Esophagus muscularis mucosa (tissue), 4 donors: Measurements from ENCODE around the gene TM6SF1. TPM values are rescaled to one million over a fixed set of nuclear protein-coding genes. Genes with fewer than 3 reads are reported as not detected.

Experiments
- DNase-seq: peaks from one replicate; pipeline ENCODE4 v3.0.0-alpha.2; 2017; ENCODE audit errors: extremely low spot score
- H3K27ac ChIP-seq, 4 donors: fragments of 200-600 bp; sonication (generic); replicated peaks in 1 of 4; 1 replicate in 3 of 4; 2 replicates in 1 of 4; pipeline ENCODE4 v1.5.1; 2016 to 2019; ENCODE audit warnings: mild to moderate bottlenecking in 1 of 4
- H3K27me3 ChIP-seq, 4 donors: fragments of 200-600 bp; sonication (generic); one replicate each; pipeline versions ENCODE4 v1.5.1 to v1.6.0; 2016 to 2019
- H3K36me3 ChIP-seq, 4 donors: fragments of 200-600 bp; sonication (generic); one replicate each; pipeline ENCODE4 v1.5.1; 2016 to 2019
- H3K4me1 ChIP-seq, 4 donors: fragments of 200-600 bp; sonication (generic); one replicate each; pipeline ENCODE4 v1.5.1; 2016 to 2019
- H3K4me3 ChIP-seq, 4 donors: fragments of 200-600 bp; sonication (generic); 1 replicate in 2 of 4; 2 replicates in 2 of 4; pipeline ENCODE4 v1.5.1; 2016 to 2019; ENCODE audit warnings: mild to moderate bottlenecking in 4 of 4, moderate library complexity in 1 of 4
- H3K9me3 ChIP-seq, 4 donors: fragments of 200-600 bp; sonication (generic); 1 replicate in 3 of 4; 2 replicates in 1 of 4; pipeline ENCODE4 v1.5.1; 2016 to 2019
- CTCF ChIP-seq, 3 experiments: fragments of 200-600 bp in 2 of 3; fragments of 450-650 bp in 1 of 3; sonication (generic) in 2 of 3; IDR thresholded peaks; one replicate each; pipeline ENCODE4 v1.5.1; 2017 to 2019; ENCODE audit warnings: antibody characterized with exemption in 3 of 3, mild to moderate bottlenecking in 2 of 3, moderate library complexity in 1 of 3
- EP300 ChIP-seq: sonication (generic); formaldehyde crosslinking; IDR thresholded peaks from one replicate; pipeline ENCODE4 v1.6.1; 2017; ENCODE audit warnings: antibody characterized with exemption
- POLR2A ChIP-seq: fragments of 450-650 bp; IDR thresholded peaks from one replicate; pipeline ENCODE4 v1.6.1; 2017; ENCODE audit warnings: antibody characterized with exemption, moderate library complexity, mild to moderate bottlenecking, low read depth
- POLR2AphosphoS5 ChIP-seq, 2 donors: sonication (generic); formaldehyde crosslinking; IDR thresholded peaks; one replicate each; pipeline ENCODE4 v1.6.1; 2017; ENCODE audit warnings: antibody characterized with exemption in 2 of 2
- WGBS: methylation state at CpG from one replicate; pipeline ENCODE4 v1.1.5; 2018; 5-methylcytosine and 5-hydroxymethylcytosine counted together
- intact Hi-C: fragments of 100-400 bp; cut with DNase I; formaldehyde crosslinking; loops from one replicate; pipeline ENCODE4 v1.15.1; 2023
- total RNA-seq, 4 donors: library from RNA; depleted of rRNA; stranded (reverse); fragments of >200 nt; gene quantifications; one replicate each; pipeline versions ENCODE4 v1.1.0 to v1.2.1, GENCODE V29; 2016

The TM6SF1 gene
- total RNA-seq, 4 donors from 2014 or later, result 5.8 to 7.8 (median 6.6) TPM

DNA sequence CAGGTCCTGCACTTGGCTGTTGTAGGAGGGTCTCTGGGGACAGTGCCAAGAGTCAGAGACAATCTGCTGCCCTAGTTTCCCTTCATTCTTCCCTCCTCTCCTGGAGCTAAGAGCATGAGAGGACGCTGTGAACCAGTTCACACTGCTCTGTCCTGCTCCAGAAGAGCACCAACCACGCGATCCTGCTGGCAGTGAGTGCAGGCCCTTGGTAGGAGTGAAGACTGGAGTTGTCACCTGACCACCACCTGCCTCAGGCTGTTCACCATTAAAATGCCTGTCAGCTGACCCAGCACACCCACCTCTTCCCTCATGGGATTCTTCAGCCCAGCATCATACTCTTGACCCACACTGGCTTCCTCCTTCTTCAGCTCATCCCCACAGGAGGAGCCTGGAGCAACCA, 2.9 kb downstream of the TM6SF1 start:
- no peak for TF ChIP-seq POLR2AphosphoS5 (IDR thresholded peaks at IDR 0.05)
- no peak for TF ChIP-seq POLR2A
- TF ChIP-seq CTCF (IDR thresholded peaks at IDR 0.05), result no peak
- no peak for TF ChIP-seq EP300
- H3K4me1 ChIP-seq, result peaks cover 19 to 66% (median 34%) of the 10 kb centered on the region in 4 donors
- H3K36me3 ChIP-seq, result peaks cover 0 to 13% (median 8%) of the 10 kb centered on the region in 4 donors
- H3K4me3 ChIP-seq, result no peak overlapping the region
- WGBS, result 90% methylated on average over 3 of the region's 3 CpGs
- no peaks in the 10 kb centered on the region for H3K9me3 ChIP-seq
- intact Hi-C loops, result no loop called here
- H3K27ac ChIP-seq, result no peak overlapping the region
- H3K27me3 ChIP-seq, result peaks cover 0 to 50% (median 15%) of the 10 kb centered on the region in 4 donors
- no peak for DNase-seq

GRCh38 chr15:83111149-83111548, 3.7 kb downstream of the TM6SF1 start:
- no peak for DNase-seq

DNA sequence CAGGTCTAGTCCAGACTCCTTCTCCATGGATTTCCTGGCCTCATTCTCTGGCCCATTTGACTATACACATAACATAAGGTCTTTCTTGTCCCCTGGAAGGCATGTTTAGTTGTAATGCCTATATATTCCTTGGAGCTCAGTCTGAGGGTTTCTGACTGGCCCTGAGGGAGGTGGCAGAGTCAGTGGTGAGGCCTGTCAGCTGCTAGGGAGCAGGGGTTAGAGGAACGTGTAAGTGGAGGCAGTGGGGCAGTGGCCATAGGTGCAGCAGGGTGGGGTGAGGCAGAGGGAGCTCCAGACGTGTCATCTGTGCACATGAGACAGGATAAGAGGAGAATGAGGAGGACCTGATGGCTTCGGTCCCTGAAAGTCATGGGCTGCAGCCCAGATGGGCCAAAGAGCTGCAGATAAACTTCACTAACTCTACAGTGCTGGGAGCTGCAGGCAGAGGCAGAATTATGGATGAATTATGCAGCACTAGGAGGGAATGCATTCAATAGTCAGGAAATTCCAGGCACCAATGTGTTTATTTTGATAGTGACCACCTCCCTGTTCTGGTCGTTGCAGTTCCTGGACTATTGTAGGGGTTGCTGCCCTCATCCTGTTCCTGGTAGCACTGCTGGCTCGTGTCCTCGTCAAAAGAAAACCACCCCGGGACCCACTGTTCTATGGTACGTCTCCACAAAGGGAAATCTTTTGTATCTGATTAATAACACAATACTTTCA, 4.9 kb downstream of the TM6SF1 start:
- Histone ChIP-seq H3K9me3 (no peaks in the 10 kb centered on the region), H3K4me3 (no peak overlapping the region), H3K36me3 (peaks cover 0 to 13% (median 8%) of the 10 kb centered on the region in 4 donors), H3K27me3 (peaks cover 0 to 37% (median 12%) of the 10 kb centered on the region in 4 donors), H3K27ac (peak overlapping the region in 3 of 4 donors; percentile 4 to 42 (median 23)), H3K4me1 (peaks cover 19 to 57% (median 24%) of the 10 kb centered on the region in 4 donors)
- 49% methylated on average over 8 of the region's 8 CpGs for WGBS
- no peak for DNase-seq
- TF ChIP-seq POLR2AphosphoS5 (IDR thresholded peaks at IDR 0.05) (peak in 1 of 2 donors; percentile 32), CTCF (IDR thresholded peaks at IDR 0.05) (no peak)
- intact Hi-C loops, result no loop called here

More at GRCh38 chr15:83111149-83111548, 3.7 kb downstream of the TM6SF1 start:
- intact Hi-C loops, result no loop called here
- no peak overlapping the region for H3K4me3 ChIP-seq
- 96% methylated on average over 3 of the region's 3 CpGs for WGBS
- peaks cover 0 to 45% (median 15%) of the 10 kb centered on the region in 4 donors for H3K27me3 ChIP-seq
- H3K9me3 ChIP-seq, result no peaks in the 10 kb centered on the region
- peaks cover 0 to 13% (median 8%) of the 10 kb centered on the region in 4 donors for H3K36me3 ChIP-seq
- no peak overlapping the region for H3K27ac ChIP-seq
- TF ChIP-seq CTCF (IDR thresholded peaks at IDR 0.05) (no peak), POLR2A (no peak), EP300 (no peak), POLR2AphosphoS5 (IDR thresholded peaks at IDR 0.05) (no peak)
- peaks cover 19 to 66% (median 34%) of the 10 kb centered on the region in 4 donors for H3K4me1 ChIP-seq

- peaks cover 0 to 31% (median 7%) of the 10 kb centered on the region in 4 donors for H3K27me3 ChIP-seq
- 41% methylated on average over 3 of the region's 3 CpGs for WGBS
- peak overlapping the region; percentile 14 to 47 (median 24) for H3K27ac ChIP-seq
- H3K9me3 ChIP-seq, result no peaks in the 10 kb centered on the region
- no peak overlapping the region for H3K4me3 ChIP-seq
- H3K4me1 ChIP-seq, result peaks cover 16 to 52% (median 19%) of the 10 kb centered on the region in 4 donors
- TF ChIP-seq CTCF (IDR thresholded peaks at IDR 0.05), result no peak
- TF ChIP-seq POLR2AphosphoS5 (IDR thresholded peaks at IDR 0.05), result peak in 1 of 2 donors; percentile 19
- peaks cover 0 to 13% (median 8%) of the 10 kb centered on the region in 4 donors for H3K36me3 ChIP-seq
- no peak for DNase-seq
- intact Hi-C loops, result no loop called here
Observed at GRCh38 chr15:83112956-83113299, 5.5 kb downstream of the TM6SF1 start.
